Esophagus squamous epithelium (tissue), 5 donors: ENCODE measurements around the gene LDHAL6B. TPM values are rescaled to one million over a fixed set of nuclear protein-coding genes. Genes with fewer than 3 reads are reported as not detected.

Source experiments
- DNase-seq: peaks from one replicate; lab custom pipeline; 2025; lab: John Stamatoyannopoulos, UW
- H3K27ac ChIP-seq, 4 donors: fragments of 200-600 bp; sonication (generic); one replicate each; pipeline ENCODE4 v1.5.1; 2016 to 2019; ENCODE audit warnings: mild to moderate bottlenecking in 1 of 4
- H3K27me3 ChIP-seq, 4 donors: fragments of 200-600 bp; sonication (generic); 1 replicate in 3 of 4; 2 replicates in 1 of 4; pipeline versions ENCODE4 v1.5.1 to v1.6.0; 2017 to 2021; ENCODE audit warnings: antibody characterized with exemption in 1 of 4
- H3K36me3 ChIP-seq, 3 donors: fragments of 200-600 bp; sonication (generic); one replicate each; pipeline ENCODE4 v1.5.1; 2016 to 2019
- H3K4me1 ChIP-seq, 3 donors: fragments of 200-600 bp; sonication (generic); one replicate each; pipeline ENCODE4 v1.5.1; 2017 to 2019
- H3K4me3 ChIP-seq, 4 donors: fragments of 200-600 bp; sonication (generic); 1 replicate in 3 of 4; 2 replicates in 1 of 4; pipeline ENCODE4 v1.5.1; 2016 to 2019; ENCODE audit warnings: mild to moderate bottlenecking in 2 of 4, moderate library complexity in 1 of 4
- H3K9me3 ChIP-seq, 3 donors: fragments of 200-600 bp; sonication (generic); one replicate each; pipeline ENCODE4 v1.5.1; 2016 to 2019
- CTCF ChIP-seq, 6 experiments: fragments of 450-650 bp in 4 of 6; fragments of 200-600 bp in 2 of 6; sonication (generic) in 2 of 6; IDR thresholded peaks; one replicate each; pipeline ENCODE4 v1.5.1; 2016 to 2019; ENCODE audit warnings: antibody characterized with exemption in 6 of 6, mild to moderate bottlenecking in 4 of 6, moderate library complexity in 4 of 6
- POLR2A ChIP-seq, 4 donors: fragments of 450-650 bp; IDR thresholded peaks; one replicate each; pipeline ENCODE4 v1.6.1; 2017; ENCODE audit warnings: antibody characterized with exemption in 4 of 4, mild to moderate bottlenecking in 4 of 4, moderate library complexity in 3 of 4
- WGBS, 2 donors: methylation state at CpG; one replicate each; pipeline ENCODE4 v1.1.5; 2018; 5-methylcytosine and 5-hydroxymethylcytosine counted together
- intact Hi-C: fragments of 100-400 bp; cut with DNase I; formaldehyde crosslinking; loops from one replicate; pipeline ENCODE4 v1.15.0; 2022
- total RNA-seq, 4 donors: library from RNA; depleted of rRNA; stranded (reverse); fragments of >200 nt; gene quantifications; one replicate each; pipeline ENCODE4 v1.1.0, GENCODE V29; 2016
- donor health status: DM: yes; HTN: yes; CAD: no.

Gene LDHAL6B
- total RNA-seq, 4 donors from 2014 or later = not detected

- H3K36me3 ChIP-seq = peaks cover 0 to 82% (median 9%) of the 10 kb centered on the region in 3 donors
- WGBS, 2 donors = 92 to 95% methylated on average over 2 of the region's 2 CpGs
Observed at GRCh38 chr15:59210186-59210585, 3.5 kb downstream of the LDHAL6B start.

DNA sequence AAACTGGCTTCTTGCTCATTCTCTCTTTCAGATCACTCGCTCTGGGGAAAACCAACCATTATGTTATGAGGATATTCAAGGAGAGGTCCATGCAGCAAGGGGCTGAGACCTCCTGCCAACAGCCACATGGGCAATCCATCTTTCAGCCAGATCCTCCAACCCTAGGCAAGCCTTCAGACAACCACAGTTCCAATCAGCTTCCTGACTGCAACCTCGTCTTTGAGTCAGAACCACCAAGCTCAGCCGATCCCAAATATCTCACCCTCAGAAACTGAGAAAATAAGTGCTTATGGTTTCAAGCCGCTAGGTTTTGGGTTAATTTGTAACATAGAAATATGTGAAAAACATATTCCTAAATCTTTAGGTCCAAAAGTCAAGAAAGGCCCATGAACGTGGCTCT lies 10.3 kb downstream of the LDHAL6B start:
- Histone ChIP-seq H3K36me3 (peaks cover 0 to 88% (median 4%) of the 10 kb centered on the region in 3 donors), H3K4me1 (no peaks in the 10 kb centered on the region), H3K27ac (no peak overlapping the region), H3K27me3 (no peaks in the 10 kb centered on the region), H3K4me3 (no peak overlapping the region), H3K9me3 (no peaks in the 10 kb centered on the region)
- intact Hi-C loops = no loop called here
- no peak for TF ChIP-seq CTCF (IDR thresholded peaks at IDR 0.05)
- no peak for TF ChIP-seq POLR2A (IDR thresholded peaks at IDR 0.05)
- WGBS, 2 donors = 89 to 93% methylated on average over 5 of the region's 5 CpGs
- DNase-seq = no peak

More at GRCh38 chr15:59210186-59210585, 3.5 kb downstream of the LDHAL6B start:
- Histone ChIP-seq H3K9me3 (no peaks in the 10 kb centered on the region), H3K27me3 (no peaks in the 10 kb centered on the region), H3K4me1 (no peaks in the 10 kb centered on the region), H3K27ac (no peak overlapping the region), H3K4me3 (no peak overlapping the region)
- DNase-seq = no peak
- intact Hi-C loops = no loop called here
- TF ChIP-seq CTCF (IDR thresholded peaks at IDR 0.05) (no peak), POLR2A (IDR thresholded peaks at IDR 0.05) (no peak)

DNA sequence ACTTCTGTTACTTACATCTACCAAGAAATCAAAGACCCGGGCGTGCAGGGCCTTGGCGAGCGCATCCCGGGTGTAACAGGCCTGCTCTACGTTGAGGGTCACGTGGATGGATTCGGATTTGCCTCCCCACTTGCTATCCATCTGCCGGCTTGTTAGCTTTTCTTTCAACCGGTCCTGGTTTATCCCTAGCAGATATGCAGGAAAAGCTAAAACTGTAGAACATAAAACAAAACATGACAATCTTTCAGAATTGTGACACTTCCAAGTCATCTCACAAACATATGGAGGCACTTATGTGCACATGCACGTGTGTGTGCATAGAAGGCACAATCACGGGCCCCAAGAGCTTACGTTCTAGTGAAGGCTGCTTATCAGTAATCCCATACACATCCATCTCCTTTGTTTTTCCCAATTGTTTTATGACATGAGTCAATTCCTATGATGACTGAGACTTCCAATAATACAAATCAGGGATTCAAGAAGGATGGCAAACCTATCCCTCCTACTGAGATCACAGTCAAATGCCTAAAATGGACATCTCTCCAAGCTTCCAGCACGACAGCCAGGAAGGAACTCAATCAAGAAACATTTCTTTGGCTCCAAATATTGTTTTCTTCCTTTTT lies 11.3 kb downstream of the LDHAL6B start:
- no peaks in the 10 kb centered on the region for H3K4me1 ChIP-seq
- TF ChIP-seq POLR2A (IDR thresholded peaks at IDR 0.05) (no peak), CTCF (IDR thresholded peaks at IDR 0.05) (no peak)
- peaks cover 0 to 93% (median 4%) of the 10 kb centered on the region in 3 donors for H3K36me3 ChIP-seq
- DNase-seq = no peak
- WGBS, 2 donors = 89 to 90% methylated on average over 9 to 14 of the region's 14 CpGs
- intact Hi-C loops = no loop called here
- no peak overlapping the region for H3K27ac ChIP-seq
- H3K27me3 ChIP-seq = no peaks in the 10 kb centered on the region
- no peak overlapping the region for H3K4me3 ChIP-seq
- no peaks in the 10 kb centered on the region for H3K9me3 ChIP-seq

GRCh38 chr15:59218710-59219109 lies 12.1 kb downstream of the LDHAL6B start:
- TF ChIP-seq POLR2A (IDR thresholded peaks at IDR 0.05) = no peak
- TF ChIP-seq CTCF (IDR thresholded peaks at IDR 0.05) = no peak
- H3K4me1 ChIP-seq = peaks cover 0 to 1% (median 0%) of the 10 kb centered on the region in 3 donors
- no peak for DNase-seq
- no peak overlapping the region for H3K4me3 ChIP-seq
- 85 to 90% methylated on average over 3 of the region's 3 CpGs for WGBS, 2 donors
- intact Hi-C loops = no loop called here
- no peaks in the 10 kb centered on the region for H3K9me3 ChIP-seq
- no peak overlapping the region for H3K27ac ChIP-seq
- H3K36me3 ChIP-seq = peaks cover 0 to 93% (median 4%) of the 10 kb centered on the region in 3 donors
- no peaks in the 10 kb centered on the region for H3K27me3 ChIP-seq

DNA sequence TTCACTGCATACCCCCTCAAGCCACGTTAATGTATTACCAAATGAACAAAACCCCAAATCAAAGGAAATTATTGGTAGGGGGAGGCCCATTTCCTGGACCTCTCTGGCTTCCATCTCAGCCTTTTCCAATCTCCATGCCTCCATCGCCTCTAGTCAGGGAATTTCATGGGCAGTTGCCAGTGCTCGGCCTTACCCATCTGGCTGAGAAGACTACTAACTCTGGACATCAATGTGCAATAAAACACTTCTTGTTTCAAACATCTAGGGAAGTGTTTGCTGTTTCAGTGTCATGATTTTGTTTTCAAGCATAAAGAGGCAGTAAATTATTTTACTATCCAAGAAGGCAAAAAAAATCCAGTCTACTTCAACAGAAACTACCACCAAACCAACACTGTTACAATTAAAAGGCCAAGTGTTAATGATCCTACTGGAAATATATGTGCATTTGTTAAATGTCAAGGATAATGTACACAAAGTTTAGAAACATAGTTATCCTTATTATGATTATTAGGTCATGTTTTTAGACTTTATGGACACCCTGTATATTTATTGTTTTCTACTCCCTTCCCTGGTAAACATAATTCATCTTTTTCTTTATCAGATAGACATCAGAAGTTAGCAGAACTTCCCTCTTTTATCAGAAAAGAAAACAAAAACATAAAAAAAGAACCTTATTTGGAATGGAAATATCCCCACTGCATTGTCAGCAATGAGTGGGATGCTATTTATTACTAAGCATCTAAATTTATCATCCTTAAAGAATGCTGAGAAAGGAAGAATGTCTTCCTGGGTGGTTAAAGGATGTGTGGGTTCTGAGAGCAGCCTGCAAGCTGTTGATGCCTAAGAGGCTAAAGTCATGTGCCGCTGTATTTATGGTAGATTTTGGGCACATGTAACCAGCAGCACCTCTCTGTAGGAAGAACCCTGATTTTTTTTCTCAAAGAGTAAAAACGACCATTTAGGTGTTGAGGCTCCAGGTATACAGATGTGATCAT lies 15.2 kb downstream of the LDHAL6B start:
- no peak for DNase-seq
- intact Hi-C loops = no loop called here
- no peak for TF ChIP-seq POLR2A (IDR thresholded peaks at IDR 0.05)
- TF ChIP-seq CTCF (IDR thresholded peaks at IDR 0.05) = no peak
- Histone ChIP-seq H3K9me3 (no peaks in the 10 kb centered on the region), H3K4me3 (no peak overlapping the region), H3K27ac (no peak overlapping the region), H3K36me3 (peaks cover 0 to 96% (median 4%) of the 10 kb centered on the region in 3 donors), H3K4me1 (peaks cover 0 to 18% (median 0%) of the 10 kb centered on the region in 3 donors), H3K27me3 (no peaks in the 10 kb centered on the region)
- 81 to 85% methylated on average over 5 of the region's 5 CpGs for WGBS, 2 donors
